HG02798 (cell line): ENCODE results near the gene DSE.
"Not testable (repeated sequence)": the region's sequence is repeated elsewhere in the genome, so short reads cannot be mapped to it uniquely, and the experiment has no call there.

Experiments used
- ATAC-seq: cut with Tn5 transposase; IDR thresholded peaks from one replicate; pipeline ENCODE4 v1.9.1; 2021; ENCODE audit warnings: mild to moderate bottlenecking; ENCODE audit not compliant: unreplicated experiment, poor library complexity

The DSE gene

DNA sequence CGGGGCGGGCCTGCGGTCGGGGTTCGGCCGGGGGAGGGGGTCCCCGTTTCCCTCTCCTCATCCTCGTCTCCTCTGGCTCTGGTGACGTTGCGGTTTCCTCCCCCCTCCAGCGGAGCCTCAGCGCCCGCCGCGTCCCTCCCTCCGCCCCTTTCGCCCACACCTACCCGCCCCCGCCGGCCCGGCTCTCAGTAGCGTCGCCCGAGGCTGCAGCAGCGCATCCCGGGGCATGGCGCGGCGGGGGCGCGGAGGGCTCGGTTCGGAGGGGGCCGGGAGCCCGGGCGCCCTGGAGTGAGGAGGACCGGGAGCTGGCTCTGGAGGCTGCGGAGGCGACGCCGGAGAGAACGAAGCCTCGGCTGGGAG, at the start of gene DSE:
Gene DSE, plus strand, starts transcription at position 188 of the 360 bp plus-strand sequence. CDS start 28,304 bp downstream, outside the sequence.
- peak; percentile 81 for ATAC-seq

DNA sequence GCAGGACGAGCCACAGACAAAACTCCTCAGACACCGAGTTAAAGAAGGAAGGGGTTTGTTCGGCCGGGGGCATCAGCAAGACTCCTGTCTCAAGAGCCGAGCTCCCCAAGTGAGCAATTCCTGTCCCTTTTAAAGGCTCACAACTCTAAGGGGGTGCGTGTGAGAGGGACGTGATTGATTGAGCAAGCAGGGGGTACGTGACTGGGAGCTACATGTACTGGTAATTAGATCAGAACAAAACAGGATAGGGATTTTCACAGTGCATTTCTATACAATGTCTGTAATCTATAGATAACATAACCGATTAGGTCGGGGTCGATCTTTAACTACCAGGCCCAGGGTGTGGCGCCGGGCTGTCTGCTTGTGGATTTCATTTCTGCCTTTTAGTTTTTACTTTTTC, 48.8 kb upstream of the DSE start:
- not testable (repeated sequence) for ATAC-seq

DNA sequence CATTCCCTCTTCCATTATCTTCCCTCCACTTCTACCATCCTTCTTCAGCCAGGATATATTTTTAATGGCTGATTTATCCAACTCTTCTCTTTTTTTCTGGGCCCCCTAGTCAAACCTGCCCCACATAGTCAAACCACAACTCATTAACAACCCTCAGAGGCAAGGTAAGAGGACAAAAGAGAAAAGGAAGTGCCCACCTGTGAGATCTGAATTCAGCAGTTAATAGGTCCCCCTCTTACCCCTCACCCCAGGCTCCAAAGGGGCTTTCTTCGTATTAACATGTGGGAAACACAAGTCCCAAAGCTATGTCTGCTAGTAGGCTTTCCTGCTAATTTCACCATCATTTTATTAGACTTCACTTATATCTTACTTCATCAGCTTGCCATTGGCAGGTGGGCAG, 46.9 kb upstream of the DSE start:
- no peak for ATAC-seq

DNA sequence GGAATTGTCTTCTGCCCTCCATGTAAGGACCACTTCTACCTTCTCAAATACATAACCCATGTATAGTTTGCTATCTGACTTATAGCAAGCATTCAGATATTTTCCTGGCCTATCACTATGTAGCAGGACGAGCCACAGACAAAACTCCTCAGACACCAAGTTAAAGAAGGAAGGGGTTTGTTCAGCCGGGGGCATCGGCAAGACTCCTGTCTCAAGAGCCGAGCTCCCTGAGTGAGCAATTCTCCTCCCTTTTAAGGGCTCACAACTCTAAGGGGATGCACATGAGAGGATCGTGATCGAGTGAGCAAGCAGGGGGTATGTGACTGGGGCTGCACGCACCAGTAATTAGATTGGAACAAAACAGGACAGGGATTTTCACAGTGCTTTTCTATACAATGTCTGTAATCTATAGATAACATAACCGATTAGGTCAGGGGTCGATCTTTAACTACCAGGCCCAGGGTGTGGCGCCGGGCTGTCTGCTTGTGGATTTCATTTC, 45.1 kb upstream of the DSE start:
- not testable (repeated sequence) for ATAC-seq

DNA sequence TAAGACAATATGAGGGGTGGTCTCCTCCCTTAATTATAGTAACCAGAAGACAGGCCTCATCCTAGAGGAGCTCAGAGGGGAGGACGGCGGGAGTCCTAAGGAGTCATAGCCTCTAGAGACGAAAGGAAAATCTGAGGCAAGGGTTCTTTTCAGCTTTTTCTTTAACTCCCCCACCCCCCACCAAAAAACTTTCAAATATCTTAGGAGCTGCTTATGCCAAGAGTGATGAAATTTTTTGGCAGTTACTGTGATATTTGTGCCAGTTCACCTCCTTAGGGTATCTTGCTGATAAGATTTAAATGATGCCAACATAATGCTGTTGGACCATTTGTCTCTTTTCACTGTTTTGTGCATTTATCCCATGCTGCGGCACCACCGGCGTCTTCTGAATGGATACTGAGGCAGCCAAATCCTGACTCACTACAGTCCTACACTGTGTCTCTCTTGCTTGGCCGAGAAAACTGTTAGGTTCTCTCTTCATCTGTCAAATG, 44.5 kb upstream of the DSE start:
- ATAC-seq = no peak

DNA sequence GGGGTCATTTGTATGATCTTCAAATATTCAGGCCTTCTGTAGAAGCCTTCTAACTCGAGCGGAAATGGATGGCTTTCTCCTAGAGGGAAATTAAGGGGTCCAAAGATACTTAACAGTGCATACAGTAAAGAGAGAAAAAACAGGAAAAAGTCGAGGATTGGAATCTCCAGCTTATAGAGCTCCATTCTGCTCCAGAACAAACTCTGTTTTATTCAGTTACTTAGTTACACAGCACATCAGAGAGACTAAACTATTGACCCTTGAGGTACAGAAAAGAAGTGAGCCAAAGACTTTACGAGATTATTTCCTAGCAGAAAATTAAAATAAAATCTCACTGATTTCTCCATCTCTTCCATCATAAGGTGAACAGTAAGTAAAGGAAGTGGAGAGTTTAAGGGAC, 43.8 kb upstream of the DSE start:
- no peak for ATAC-seq

DNA sequence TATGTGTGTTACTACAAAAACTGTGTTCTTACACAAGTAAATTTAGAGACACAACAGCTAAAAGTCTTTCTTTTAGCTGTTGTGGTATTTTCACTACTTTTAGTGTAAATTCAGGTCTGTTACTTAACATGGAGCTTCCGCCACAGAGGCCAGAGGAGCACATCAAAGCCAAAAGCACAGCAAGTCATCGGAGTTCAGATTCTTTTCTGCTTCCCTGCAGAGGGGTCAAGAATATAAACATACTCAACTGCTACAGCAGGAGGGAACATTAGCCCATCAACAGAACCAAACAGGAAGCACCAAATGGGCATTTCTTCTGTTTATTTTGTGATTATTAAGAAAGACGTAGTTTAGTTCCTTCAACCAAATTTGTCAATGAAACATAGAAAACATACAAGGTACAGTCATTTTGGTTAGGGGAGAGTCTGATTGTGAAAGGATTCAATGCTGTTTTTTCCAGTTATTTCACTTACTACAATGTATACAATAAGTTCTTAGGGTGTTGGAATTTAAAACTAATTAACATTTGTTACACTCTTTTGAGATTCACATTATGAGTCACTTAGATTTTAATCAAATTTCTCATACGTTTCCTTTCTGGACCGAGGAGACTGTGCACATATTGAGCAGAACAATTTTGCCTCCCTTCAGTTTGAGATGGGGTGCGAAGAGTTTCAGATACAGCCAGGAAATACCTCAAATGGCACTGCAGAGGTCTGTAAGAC, 42.8 kb upstream of the DSE start:
- no peak for ATAC-seq

DNA sequence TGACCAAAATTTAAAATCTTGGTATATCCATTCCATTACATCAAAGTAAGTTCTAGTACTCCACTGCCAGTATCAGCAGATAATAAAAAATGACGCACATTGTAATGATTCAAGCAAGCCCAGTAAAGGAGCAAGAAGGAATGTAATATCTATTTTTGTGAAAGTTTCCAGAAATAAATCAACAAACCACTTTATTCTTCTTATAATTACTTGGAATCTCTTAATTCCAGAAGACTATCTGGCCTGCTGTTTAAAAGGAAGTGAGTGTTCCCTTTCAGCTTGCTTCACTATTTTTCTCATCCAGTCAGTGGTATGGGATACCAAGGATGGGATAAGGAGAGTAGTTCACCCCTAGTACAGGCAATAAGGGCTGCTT, 42.2 kb upstream of the DSE start:
- ATAC-seq = no peak

DNA sequence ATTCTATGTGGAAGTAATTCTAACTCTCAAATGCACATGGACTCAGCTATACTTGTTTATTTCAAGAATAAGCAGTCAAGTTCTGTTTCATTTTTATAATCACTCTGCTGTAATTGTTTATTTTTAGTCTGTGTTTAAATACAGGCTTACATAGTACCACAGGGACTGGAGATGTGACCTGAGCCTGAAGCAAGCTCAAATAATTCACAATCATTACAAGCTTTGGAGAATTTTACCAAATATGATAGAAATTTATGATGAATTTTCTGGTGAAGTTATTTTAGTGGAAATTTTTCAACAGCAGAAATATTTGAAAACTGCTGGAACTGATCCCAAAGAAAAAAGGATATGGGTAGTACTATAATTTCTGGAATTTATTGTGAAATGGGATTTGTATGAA, 41.6 kb upstream of the DSE start:
- no peak for ATAC-seq

DNA sequence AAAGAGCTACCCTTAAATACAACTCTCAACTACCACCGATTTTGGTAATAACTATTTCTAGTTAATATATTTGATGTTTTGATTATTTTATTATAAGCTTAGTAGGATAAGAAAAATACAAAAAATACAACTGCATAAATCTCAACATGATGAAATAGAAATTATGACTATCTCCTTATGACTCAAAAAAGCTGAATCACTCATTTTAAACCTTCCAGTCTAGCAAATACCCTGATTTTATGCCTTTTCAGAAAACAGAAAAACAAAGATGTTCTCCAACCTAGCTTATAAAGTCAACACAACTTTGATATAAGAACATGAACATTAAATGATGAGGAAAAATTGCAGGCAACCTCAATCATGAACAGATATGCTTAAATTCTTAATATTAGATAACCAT, 40.2 kb upstream of the DSE start:
- no peak for ATAC-seq

DNA sequence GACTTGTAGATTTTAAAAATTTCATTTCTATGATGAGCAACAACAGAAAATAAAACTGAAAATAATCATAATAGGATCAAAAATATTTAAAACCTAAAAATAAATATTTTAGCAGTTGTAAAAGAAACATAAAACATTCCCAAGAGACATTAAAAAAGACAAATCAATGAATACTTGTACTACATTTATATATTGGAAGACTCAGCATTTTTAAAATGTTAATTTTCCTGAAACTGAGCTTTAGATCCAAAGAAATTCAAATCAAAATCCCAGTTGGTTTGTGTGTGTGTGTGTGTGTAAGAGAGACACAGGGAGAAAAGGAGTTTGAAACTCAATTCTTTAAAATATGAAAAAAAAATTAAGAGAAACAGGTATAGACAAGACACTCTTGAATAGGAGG, 38.7 kb upstream of the DSE start:
- no peak for ATAC-seq

DNA sequence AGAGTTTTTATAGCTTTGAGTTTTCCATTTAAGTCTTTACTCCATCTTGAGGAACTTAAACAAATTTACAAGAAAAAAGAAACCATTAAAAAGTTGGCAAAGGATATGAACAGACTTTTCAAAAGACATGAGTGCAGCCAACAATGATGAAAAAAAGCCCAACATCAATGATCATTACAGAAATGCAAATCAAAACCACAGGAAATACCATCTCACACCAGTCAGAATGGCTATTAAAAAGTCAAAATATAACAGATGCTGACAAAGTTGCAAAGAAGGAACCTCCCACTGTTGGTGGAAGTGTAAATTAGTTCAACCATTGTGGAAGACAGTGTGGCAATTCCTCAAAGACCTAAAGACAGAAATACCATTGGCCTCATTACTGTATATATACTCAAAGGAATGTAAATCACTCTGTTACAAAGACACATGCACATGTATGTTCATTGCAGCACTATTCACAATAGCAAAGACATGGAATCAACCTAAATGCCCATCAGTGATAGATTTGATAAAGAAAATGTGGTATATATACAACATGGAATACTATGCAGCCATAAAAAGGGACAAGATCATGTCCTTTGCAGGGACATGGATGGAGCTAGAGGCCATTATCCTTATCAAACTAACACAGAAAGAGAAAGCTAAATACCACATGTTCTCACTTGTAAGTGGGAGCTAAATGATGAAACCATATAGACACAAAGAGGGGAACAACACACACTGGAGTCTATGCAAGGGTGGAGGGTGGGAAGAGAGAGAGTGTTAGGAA, 35.9 kb upstream of the DSE start:
- ATAC-seq = not testable (repeated sequence)

DNA sequence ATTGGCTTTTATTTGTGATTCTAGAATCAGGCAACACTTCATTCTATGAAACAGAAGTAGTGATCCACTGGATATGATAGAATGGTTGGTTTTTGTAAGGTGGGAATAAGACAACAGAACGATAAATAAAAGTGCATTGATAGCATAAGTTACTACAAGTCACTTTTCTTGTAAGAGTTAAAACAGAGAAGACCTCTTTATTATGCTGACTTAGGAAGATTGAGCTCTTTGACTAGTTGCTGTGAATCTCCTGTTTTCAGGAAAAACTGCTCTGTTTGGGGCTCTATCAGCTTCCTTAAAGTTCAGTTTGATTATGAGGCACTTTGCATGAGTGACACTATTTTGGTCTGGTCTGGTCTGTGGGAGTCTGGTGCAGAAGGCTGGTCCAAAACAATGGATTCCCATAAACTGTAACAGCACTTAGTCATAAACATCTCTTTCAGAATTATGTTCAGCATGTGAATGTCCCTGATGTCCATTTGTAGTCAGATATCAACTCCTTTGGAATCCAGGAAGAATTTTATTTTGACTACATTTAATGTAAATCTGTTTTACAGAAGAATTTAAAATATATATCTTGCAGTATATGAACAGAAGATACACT, 35.0 kb upstream of the DSE start:
- ATAC-seq = no peak

DNA sequence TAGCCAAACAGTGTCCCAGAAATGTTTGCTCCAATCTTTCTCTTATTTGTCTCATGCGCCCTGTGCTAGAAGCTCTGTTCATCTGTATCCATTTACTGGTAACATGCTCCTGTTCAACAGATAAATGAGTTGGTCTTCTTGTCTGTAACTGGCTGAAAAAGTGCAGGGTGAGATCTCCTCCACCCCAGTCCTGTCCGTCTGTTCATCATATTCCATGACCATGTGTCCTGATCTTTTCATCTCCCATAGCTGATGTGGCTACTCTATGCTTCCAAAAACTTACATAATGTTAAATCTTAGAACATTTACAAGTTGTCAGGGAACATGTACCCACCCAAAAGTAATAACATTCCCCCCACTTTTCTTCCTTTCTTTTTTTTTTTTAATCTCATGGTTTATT, 31.8 kb upstream of the DSE start:
- ATAC-seq = no peak

DNA sequence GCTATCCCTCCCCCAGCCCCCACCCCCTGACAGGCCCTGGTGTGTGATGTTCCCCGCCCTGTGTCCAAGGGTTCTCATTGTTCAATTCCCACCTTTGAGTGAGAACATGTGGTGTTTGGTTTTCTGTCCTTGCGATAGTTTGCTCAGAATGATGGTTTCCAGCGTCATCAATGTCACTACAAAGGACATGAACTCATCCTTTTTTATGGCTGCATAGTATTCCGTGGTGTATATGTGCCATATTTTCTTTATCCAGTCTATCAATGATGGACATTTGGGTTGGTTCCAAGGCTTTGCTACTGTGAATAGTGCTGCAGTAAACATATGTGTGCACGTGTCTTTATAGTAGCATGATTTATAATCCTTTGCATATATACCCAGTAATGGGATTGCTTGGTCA, 30.1 kb upstream of the DSE start:
- ATAC-seq = not testable (repeated sequence)

DNA sequence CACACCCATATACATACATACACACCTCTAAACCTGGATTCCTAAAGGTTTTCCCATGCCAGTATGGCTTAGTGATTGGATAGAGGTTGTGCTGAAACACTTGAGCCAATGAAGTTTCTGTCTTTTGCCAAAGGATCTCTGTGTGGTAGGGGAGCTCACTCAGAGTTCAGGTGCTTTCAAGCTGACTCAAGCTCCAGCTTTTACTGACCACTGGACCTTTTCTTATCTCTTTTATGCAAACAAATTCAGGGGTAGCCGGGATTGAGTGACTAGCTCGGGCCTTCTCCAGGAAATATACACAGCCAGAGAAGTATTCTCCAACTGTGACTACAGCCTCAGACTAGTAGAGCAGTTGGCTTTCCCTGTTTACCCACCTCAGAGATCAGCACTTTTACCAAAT, 21.5 kb upstream of the DSE start:
- ATAC-seq = no peak

DNA sequence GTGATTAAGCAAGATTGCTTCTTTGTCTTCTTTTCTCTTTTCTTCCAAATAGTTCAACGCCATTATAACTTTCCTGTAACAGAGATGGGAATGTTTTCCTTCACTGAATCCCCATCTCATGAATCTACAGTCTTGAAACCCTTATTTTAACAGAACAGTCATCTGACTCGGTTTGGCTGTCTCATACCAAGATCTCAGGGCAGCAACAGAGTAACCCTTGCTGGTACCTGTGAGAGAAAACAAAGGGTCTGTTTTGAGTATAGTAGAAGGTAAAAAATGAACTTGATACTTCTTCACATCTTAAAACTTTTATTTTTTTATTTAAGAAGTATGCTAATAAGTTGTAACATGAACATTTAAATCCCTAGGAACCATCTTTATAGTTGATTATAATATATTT, 19.6 kb upstream of the DSE start:
- no peak for ATAC-seq

DNA sequence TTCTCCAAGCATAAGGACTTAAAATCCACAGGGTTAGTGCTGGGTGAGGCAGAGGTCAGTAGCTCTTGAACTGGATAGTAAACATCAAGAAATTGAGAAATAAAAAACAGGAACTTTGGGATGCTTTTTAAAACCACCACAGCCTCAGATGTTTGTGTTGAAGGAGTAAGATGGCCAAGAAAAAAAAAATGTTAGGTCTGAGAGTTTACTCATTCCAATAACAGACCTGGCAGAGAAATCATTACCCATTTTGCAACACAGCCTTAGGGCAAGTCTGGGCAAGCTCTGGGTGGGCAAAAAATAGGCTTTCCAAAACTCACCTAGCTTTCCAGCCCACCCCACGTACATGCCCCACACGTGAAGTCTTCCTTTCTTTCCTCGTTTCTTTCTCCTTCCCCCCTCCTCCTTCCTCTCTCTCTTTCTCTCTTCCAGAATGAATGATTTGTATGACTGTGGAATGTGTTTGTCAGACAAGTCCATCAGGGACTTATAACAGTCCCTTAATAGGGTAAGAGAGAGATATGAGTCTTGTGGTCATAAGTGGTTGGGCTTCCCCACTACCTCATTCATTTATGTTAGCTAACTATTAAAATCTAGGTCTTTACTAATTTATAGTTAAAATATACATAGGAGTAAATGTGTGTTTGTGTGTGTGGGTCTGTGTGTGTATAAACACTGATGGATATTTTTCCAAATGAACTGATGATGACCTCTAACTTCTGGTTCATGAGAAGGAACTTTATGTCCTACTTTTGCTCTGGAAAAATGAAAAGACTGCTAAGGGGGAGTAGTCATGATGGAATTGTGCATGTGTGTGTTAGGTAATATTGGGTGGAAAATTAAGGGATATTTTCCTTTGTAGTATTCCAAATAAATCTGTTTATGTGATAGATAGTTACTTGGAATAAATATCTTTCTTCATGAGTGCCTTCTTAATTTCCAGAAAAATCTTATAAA, 18.0 kb upstream of the DSE start:
- ATAC-seq = peak; percentile 66

DNA sequence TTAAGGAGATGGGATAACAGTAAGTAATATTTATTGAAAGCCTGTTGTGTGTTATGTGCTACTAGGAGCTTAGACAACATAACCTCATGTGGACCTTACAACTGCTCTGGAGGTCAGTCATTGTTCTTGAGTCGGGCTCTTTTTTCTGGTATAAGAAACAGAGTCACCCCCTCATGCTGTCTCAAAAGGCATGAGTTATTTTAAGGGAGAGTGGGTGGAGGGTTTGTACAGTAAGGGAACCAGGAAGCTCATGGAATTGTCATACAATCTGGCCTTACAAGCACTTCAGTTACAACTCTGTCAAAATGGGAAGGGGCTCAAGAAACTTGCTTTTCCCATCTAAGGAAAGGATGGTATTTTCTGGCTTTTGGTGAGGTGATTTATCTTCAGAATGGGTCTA, 16.5 kb upstream of the DSE start:
- no peak for ATAC-seq

DNA sequence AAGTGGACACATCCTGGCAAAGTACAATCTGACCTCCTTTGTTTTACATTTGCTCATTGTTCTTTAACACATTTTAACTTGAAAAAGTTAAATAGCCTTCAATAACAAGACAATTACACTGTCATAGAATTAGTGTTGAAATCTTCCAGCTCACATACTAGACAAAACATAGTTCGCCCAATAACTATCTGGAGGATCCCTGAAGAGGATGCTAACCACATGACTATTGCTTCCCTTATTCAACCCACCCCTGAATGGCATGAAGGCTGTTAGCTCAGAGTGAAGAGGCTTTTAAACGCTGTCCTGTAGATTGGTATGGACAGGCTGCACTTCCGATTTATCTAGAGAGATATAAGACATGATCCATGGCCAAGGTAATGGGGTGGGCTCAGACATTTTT, 15.0 kb upstream of the DSE start:
- no peak for ATAC-seq
